Activated CD4-positive, CD25-positive, alpha-beta regulatory T cell treated with anti-CD3 and anti-CD28 coated beads, Interleukin-2, amount 50 U/mL, for 72 hours (primary cell): ENCODE data around the gene GHRL.
"Not testable (repeated sequence)": the region's sequence is repeated elsewhere in the genome, so short reads cannot be mapped to it uniquely, and the experiment has no call there.

ENCODE experiments used
- DNase-seq: peaks from one replicate; pipeline ENCODE4 v3.0.0; 2021

The GHRL gene

DNA sequence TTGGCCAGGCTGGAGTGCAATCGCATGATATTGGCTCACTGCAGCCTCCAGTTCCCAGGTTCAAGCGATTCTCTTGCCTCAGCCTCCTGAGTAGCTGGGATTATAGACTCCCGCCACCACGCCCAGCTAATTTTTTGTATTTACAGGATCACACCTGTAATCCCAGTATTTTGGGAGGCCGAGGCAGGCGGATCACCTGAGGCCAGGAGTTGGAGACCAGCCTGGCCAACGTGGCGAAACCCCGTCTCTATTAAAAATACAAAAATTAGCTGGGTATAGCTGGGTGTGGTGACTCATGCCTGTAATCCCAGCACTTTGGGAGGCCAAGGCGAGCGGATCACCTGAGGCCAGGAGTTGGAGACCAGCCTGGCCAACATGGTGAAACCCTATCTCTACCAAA lies 20.3 kb downstream of the GHRL start:
- not testable (repeated sequence) for DNase-seq

DNA sequence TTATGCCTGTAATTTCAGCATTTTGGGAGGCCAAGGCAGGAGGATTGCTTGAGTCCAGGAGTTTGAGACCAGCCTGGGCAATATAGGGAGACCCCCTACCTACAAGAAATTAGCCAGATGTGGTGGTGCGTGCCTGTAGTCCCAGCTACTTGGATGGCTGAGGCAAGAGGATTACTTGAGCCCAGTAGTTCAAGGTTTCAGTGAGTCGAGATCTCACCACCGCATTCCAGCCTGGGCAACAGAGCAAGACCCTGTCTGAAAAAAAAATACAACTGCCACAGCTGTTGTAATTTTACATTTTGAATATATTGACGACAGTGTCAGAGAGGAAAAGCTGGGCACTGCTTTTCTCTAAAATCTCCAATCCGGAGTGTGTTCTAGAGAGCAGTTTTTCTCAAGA lies 23.3 kb downstream of the GHRL start:
- DNase-seq, result no peak

DNA sequence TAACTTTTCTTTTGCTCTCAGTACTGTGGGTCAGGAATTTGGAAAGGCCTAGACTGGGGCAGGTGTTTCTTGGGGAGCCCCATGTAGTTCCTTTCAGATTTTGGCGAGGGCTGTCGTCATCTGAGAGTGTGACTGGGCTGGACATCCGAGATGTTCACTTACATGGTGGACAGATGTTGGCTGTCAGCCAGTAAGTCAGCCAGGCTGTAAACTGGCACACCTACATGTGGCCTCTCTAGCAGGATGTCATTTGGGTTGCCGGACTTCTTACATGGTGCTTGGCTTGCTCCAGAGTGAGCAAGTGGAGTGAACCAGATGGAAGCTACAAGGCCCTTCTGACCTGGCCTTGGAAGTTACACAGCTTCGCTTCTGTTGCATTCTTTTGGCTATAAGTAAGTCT lies 23.8 kb downstream of the GHRL start:
- no peak for DNase-seq

DNA sequence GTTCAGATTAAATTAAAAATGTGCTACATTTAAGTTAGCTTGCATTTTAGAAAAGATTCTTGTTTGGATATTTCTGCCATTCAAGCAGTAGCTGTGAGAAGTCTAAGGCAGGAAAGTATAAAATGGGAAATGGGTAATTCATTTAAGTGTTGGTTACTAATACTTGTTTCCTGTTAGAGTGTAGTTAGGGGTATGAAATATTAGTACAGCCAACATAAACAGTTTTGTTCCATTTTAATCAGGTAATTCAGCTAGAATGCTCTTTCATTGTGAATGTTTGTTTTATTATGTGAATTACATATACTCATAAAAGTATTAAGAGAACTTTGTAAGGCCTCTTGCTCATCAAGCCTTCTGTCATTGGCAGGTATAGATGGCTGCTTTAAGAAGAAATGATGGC lies 24.6 kb downstream of the GHRL start:
- no peak for DNase-seq

DNA sequence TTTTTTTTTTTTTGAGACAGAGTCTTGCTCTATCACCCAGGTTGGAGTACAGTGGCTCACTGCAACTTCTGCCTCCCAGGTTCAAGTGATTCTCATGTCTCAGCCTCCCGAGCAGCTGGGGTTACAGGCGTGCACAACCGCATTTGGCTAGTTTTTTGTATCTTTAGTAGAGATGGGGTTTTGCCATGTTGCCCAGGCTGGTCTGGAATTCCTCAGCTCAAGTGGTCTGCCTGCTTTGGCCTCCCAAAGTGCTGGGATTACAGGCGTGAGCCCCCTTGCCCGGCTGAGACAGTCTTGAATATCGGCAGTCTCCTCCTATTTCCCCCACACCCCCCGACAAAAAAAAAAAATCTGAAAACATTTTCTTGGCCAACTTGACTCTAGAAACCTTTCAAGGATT lies 25.8 kb downstream of the GHRL start:
- not testable (repeated sequence) for DNase-seq

DNA sequence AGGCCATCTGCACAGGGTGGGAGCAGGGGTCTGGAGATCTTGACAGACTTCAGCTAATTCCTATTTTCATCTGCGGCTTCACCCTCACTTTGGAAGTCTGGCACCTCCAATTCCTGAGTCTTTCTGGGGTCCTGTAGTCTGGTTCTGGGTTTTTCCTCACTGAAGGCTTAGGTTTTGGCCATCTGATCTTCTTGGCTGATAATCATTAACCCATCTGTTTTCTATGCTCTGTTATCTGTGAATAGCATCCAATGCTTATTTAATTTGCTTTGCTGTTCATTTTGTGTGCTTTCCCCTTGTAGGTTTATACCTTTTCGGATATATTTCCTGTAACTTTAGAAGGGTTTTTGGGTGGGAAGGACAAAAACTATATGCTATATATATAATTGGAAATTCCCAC lies 26.9 kb downstream of the GHRL start:
- no peak for DNase-seq

DNA sequence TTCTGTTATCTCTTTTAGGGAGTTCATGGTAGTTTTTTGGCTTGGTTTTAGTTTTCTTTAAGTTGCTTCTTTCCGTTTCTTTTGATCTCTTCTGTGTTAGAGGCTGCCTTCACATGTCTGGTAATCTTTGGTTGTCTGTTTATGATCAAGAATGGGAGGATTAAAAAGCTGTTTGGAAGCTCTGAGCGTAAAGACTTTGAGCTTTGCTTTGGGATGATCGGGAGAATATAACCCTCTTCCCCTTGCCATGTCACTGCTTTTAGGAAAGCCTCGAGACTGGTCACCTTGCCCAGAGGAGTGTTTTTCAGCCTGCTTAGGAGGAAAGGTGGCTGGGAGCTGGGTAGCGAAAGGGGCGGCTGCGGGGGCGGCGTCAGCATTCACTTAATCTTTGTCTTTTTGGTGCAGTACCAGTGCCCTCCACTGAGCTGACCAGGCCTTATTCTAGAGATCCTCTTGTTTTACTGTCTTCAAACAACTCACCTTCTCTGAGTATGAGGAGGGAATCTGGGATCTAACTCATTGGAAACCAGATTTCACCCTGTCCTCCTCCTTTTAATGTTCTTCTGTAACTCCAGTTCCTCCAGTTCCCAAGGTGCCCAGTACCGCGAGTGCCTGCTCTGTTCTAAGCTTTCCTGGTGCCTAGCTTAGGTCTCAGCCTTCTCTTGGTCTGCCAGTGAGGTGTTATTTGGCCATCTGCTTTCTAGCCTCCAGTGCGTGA lies 28.9 kb downstream of the GHRL start:
- peak; percentile 67 for DNase-seq

DNA sequence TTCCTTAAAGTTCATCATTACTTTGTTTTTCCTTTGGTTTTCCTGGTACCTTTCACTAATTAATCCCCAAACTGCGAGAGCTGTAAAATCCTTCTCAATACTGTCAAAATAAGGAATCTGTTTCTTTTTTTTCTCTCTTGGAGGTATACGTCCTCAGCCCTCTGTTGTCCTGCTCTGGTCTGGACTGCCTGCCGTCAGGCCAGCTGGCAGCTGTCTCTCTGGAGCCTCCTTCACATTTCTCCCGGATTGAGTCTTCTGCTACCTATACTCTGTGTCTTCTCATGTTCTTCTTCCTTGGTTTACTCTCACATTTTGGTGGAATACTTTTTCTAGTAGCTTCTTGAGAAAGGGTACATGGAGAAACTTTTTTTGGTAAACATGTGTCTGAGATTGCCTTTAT lies 30.7 kb downstream of the GHRL start:
- no peak for DNase-seq

DNA sequence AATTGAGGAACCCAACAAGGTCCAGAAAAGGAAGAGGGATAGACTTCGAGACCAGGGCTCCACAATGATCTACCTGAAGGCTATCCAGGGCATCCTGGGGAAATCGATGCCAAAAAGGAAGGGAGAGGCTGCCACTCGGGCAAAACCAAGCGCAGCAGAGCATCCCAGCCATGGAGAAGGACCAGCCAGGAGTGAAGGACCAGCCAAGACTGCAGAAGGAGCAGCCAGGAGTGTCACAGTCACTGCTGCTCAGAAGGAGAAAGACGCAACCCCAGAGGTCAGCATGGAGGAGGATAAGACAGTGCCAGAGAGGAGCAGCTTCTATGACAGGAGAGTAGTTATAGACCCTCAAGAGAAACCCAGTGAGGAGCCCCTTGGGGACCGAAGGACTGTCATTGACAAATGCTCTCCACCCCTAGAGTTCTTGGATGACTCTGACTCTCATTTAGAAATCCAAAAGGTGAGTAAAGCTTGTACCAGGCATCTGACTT lies 32.5 kb downstream of the GHRL start:
- no peak for DNase-seq

DNA sequence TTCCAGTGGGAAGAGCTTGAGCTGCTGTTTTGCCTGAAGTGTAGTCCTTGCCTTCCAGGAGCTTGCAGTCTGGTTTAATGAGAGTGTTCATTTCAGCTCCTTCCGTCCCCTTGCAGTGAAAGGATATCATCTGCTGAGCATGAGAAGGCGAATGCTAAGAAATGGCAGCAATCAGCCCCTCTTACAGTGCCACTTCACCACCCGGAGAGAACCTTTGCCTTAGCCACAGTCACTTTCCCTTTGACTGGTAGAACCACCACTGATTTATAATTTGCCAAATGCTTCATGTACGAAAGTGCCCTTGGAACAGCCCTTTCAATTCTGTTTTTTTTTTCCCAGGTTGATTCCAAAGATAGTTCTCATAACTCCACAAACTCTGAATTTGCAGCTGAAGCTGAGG lies 32.9 kb downstream of the GHRL start:
- no peak for DNase-seq

DNA sequence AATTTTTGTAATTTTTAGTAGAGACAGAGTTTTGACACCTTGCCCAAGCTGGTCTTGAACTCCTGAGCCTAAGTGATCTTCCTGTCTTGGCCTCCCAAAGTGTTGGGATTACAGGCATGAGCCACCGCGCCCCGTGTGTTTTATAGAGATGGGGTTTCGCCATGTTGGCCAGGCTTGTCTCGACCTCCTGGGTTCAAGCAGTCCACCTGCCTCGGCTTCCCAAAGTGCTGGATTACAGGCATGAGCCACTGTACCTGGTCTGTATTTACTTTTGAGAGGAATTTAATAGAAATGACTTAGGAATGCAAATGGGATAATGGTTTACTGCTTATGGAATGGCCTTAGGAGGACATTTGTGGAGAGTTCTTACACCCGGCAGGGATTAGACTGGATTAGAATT lies 33.7 kb downstream of the GHRL start:
- no peak for DNase-seq

DNA sequence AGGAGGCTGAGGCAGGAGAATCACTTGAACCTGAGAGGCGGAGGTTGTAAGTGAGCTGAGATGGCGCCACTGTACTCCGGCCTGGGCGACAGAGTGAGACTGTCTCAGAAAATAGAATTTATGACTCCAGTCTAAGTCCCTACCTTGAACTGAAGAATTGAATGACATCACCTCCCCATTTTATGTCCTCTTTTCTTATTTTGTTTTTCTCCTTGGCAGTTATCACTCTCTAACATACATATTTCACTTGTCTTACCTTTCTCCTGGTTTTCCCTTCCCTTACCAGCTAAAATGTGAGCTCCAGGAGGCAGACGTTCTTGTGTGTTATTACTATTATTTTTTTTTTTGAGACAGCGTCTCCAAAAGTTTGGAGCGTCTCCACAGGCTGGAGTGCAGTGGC lies 36.9 kb downstream of the GHRL start:
- no peak for DNase-seq

DNA sequence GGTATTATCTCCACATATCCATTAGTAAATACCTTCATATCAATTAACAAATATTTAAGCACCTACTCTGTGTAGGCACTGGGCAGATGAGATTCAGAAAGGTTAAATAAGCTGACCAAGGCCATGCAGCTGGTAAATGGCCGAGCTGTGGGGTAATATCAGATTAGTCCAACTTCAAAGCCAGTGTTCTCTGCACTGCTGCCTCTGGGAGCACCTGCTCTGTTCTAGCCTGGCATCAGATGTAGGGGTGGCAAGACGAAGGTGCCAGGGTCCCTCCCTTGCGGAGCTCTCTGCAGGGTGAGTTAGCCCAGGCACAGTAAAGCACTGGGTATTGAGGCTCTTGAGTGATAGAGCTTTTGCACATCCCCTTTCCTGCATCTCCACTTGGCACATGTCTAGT lies 39.0 kb downstream of the GHRL start:
- DNase-seq, result no peak

DNA sequence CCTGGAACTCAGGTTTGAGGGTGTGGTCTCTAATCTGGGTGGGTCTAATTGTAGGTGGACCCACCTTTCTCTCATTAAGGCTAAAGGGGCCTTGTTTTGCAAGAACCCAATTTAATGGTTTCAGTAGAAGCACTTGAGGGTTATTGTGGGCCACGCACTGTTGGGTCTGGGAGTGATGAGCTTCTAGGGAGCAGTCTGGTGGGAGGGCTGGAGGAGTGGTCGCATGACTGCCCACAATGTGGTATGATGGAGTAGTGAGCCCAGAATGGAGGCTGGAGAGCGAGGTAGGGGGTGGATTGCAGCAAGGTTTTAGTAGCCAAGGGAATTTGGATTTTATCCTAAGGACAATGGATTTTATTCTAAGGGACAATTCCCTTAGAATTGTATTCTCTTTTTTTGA lies 41.7 kb downstream of the GHRL start:
- DNase-seq, result no peak

DNA sequence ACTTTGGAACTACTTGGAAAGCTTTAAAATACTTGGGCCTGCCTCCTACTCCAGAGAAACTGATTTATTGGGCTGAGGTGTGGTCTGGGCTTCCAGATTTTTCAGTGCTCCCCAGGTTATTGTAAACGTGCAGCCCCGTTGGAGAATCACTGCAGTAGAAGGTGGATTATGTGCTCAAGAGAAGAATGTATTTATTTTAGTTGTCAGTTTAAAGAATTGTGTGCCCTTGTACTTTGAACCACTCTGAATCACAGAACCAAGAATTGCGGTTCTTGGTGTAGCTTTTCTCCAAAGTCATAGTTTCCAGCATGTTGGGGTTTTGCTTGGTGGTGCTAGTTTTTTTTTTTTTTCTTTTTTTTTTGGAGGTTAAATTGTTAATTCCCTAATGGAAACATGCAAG lies 42.9 kb downstream of the GHRL start:
- DNase-seq, result no peak

DNA sequence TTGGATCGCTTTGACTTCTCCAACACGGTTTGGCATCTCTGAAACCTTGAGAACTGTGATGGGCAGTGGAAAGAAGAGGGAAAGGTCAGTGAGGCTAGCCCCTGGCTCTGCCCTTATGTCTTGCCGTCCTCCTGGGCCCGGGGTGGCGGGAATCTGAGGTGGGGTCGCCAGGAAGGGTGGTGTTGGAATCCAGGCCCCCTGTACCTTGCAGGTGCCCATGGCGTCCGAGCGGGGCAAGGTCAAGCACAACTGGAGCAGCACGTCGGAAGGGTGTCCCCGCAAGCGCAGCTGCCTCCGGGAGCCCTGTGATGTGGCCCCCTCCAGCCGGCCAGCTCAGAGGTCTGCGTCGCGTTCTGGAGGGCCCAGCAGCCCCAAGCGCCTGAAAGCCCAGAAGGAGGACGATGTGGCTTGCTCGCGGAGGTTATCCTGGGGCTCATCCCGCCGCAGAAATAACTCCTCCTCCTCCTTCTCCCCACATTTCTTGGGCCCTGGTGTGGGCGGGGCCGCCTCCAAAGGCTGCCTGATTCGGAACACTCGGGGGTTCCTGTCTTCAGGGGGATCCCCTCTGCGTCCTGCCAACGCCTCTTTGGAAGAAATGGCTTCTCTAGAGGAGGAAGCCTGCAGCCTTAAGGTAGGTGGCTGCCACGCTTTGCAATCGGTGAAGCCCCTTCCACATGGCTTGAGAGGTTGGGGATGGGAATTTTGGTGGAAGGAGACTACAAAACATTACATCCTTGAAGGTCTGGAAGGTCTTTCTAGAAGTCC lies 43.6 kb downstream of the GHRL start:
- DNase-seq, result peak; percentile 59

DNA sequence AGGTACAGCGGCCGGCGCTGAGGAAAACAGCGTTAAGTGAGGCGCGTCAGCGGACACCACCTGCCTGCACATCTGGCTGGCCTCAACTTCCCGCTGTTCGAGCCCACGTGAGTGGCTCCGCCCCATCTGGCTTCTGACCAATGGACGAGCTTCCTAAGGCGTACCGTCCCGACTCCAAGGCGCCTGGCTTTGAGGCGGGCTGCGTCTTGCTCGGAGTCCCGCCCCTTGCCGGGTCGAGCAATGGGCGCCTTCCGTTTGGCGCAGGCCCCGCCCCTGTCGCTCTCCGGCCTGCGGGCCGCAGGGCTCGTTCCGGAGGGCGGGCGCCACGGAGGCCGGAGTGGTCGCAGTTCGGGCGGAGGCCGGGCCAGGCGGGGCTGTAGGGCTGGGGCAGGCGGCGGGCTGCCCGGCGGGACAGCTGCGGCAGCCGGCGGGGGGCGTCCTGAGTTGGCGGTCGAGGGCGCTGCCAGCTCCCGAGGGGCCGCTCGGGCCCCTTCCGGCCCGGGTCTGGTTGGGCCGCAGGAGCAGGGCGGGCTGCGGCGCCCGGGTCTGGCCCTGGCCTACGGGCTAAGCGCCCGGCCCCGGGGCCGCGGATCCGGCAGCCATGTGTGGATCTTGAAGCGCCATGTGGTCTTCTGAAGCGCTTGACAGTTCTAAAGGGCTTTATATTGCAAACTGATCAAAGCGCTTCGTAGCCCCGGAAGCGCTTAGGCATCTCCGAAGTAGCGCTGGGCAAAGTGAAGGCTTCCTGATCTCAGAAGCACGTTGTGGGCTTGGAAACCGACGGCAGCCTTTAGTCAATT lies 44.4 kb downstream of the GHRL start, which contains the start of gene TATDN2:
TSS of gene TATDN2 (plus strand) at position 276 of the 800 bp plus-strand sequence. CDS start 742 bp downstream, outside the sequence.
- DNase-seq, result peak; percentile 91

DNA sequence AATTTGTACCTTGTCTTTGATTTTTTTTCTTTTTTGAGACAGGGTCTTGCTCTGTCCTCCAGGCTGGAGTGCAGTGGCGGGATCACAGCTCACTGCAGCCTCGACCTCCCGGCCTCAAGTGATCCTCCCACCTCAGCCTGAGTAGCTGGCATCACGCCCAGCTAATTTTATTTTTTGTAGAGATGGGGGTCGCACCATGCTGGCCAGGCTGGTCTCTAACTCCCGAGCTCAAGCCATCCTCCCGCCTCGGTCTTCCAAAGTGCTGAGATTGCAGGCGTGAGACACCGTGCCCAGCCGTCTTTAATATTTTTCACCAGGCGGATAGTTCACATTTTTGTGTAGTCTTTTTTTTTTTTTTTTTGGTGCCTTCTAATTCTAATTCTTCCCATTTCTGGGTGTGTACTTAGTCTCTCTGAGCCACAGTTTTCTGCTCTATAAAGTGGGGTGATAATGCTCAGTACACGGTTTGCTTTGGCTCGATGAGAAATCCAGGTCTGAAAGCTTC lies 45.0 kb downstream of the GHRL start:
- DNase-seq, result no peak

DNA sequence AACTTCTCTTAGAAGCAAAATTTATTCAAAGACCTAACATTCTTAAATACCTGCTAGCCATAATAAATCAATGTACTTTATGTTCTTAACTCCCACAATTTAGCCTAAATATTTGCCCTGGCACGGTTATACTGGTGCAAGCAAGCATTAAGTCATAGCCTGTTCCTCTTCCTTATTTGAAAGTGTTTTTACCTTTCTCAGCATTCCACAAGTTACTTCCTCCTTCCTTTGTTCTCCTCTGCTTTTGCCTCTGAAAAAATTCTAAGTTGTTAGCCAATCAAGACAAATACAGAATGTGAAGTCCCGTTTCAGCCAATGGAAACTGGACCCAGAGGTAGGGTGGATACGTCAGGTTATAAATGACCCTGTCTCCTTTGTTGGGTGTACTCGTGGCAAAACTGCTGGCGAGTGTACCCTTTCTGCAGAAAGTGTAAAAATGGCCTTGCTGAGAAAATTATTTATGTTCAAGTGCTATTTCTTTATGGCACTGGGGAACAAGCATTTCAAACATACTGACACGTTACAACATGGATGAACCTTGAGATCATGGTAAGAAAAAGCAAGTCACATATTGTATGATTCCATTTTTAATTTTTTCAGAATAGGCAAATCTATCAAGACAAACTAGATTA lies 47.5 kb downstream of the GHRL start:
- no peak for DNase-seq

DNA sequence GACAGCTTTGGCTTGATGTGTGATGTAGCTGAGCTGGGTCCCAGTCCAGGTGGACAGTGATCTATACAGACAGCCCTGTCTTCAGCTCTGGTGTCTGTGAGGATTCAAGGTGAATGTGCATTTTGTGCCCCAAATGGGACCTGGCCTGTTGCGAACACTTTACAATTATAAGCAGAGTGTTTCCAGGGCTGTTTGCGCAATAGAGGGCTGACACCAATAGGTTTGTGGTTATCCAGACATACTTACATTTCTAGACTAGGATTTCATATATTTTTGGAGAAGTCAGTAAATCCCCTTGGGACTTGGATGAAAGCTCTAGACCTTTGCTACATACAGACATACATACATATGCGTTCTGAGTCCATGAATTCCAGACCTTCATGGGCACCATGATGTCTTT lies 48.7 kb downstream of the GHRL start:
- no peak for DNase-seq

DNA sequence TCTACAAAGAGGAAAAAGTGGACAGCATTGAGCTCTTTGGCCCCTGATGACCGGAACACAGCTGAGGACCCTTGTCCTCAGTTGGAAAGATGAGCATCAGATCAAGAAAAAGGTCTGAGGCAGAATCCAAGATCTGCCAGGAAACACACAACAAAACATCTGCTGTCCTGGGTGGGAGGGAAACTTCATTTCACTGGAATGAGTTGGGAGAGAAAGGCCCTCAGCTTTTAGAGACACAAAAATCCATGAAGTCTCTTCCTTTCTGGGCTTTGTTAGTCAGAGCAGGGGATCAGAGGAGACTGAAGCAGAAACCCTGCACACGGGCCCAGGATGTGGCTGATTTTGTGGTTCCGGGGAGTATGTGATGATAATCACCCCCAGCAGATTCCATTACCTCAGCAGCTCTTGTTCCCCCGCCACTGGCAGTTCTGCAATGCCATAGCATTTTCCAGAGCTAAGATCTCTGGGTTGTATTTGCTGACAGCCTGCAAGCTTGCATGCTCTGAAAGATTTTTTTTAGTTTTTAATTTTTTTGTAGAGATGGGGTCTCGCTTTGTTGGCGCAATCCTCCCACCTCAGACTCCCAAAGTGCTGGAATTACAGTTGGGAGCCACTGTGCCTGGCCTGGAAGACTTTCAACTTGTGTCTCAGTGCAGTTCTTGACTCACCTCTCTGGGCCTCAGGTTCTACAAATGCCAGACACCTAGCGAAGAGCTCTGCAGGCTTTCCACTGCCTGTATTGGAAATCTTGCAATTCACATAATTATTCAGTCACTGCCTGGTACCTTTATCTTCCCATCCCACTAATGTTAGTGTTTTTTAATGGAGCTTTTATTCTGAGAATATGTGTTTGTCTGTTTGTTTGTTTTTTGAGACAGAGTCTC lies 50.3 kb downstream of the GHRL start:
- DNase-seq, result peak; percentile 50

DNA sequence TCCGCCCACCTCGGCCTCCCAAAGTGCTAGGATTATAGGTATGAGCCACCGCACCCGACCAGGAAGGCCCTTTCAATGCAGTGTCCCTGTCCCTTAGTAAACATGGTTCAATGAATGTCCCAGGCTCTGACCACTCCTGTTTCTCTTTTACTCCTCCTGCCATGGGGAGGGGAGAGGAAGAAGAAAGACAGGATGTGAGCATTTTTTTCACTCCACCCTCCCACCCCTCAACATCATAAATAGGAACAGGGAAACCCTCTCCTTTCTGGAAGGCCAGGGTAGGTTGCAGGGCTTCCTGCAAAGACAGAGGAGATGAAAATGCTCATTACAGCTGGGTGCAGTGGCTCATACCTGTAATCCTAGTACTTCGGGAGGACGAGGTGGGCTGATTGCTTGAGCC lies 51.9 kb downstream of the GHRL start:
- no peak for DNase-seq
